Astrocyte (in vitro differentiated cells and primary cell): ENCODE measurements around the gene PRIM1. TPM values are rescaled to one million over a fixed set of nuclear protein-coding genes. Genes with fewer than 3 reads are reported as not detected.

Experiments
- DNase-seq: peaks from one replicate; pipeline ENCODE4 v3.0.0-alpha.2; 2010; ENCODE audit warnings: low read depth
- FAIRE-seq: peaks from 2 replicates; lab custom pipeline; 2011; peaks lifted over from hg19 to GRCh38; lab: Jason Lieb, UNC
- H2AFZ ChIP-seq: 2 replicates; pipeline ENCODE4 v1.6.0; 2012; ENCODE audit warnings: low read depth, low read length, inconsistent platforms
- H3K27ac ChIP-seq: 2 replicates; pipeline ENCODE4 v1.5.1; 2011; ENCODE audit warnings: low read depth, low read length, inconsistent platforms
- H3K27me3 ChIP-seq: 2 replicates; pipeline ENCODE4 v1.6.0; 2011; ENCODE audit warnings: low read length, inconsistent platforms; ENCODE audit not compliant: insufficient read depth
- H3K36me3 ChIP-seq: 2 replicates; pipeline ENCODE4 v1.5.1; 2011; ENCODE audit warnings: low read length, inconsistent platforms; ENCODE audit not compliant: insufficient read depth
- H3K4me1 ChIP-seq: 2 replicates; pipeline ENCODE4 v1.5.1; 2011; ENCODE audit warnings: low read length, inconsistent platforms; ENCODE audit not compliant: insufficient read depth
- H3K4me2 ChIP-seq: 2 replicates; pipeline ENCODE4 v1.6.0; 2012; ENCODE audit warnings: low read length, inconsistent platforms
- H3K4me3 ChIP-seq: 2 replicates; pipeline ENCODE4 v1.5.1; 2011; ENCODE audit warnings: low read depth, mild to moderate bottlenecking, low read length, inconsistent platforms; ENCODE audit not compliant: insufficient read depth
- H3K79me2 ChIP-seq: 2 replicates; pipeline ENCODE4 v1.6.0; 2012; ENCODE audit warnings: mild to moderate bottlenecking, low read length, inconsistent platforms; ENCODE audit not compliant: insufficient read depth
- H3K9ac ChIP-seq: 2 replicates; pipeline ENCODE4 v1.6.0; 2012; ENCODE audit warnings: mild to moderate bottlenecking, low read length, inconsistent platforms
- H3K9me3 ChIP-seq: 2 replicates; pipeline ENCODE4 v1.5.1; 2012; ENCODE audit warnings: low read depth, mild to moderate bottlenecking, low read length, inconsistent platforms; ENCODE audit not compliant: insufficient read depth
- H4K20me1 ChIP-seq: 2 replicates; pipeline ENCODE4 v1.6.0; 2012; ENCODE audit warnings: low read length, inconsistent platforms; ENCODE audit not compliant: insufficient read depth
- H3K27ac Mint-ChIP-seq: one replicate; pipeline ENCODE4 v1.8.0; 2021; ENCODE audit warnings: mild to moderate bottlenecking, mixed read lengths; ENCODE audit not compliant: unreplicated experiment
- H3K27me3 Mint-ChIP-seq: one replicate; pipeline ENCODE4 v1.8.0; 2021; ENCODE audit warnings: low read depth, mixed read lengths; ENCODE audit not compliant: unreplicated experiment
- H3K36me3 Mint-ChIP-seq: one replicate; pipeline ENCODE4 v1.8.0; 2021; ENCODE audit warnings: low read depth, mixed read lengths; ENCODE audit not compliant: unreplicated experiment
- H3K4me1 Mint-ChIP-seq: one replicate; pipeline ENCODE4 v1.8.0; 2021; ENCODE audit warnings: low read depth, mixed read lengths; ENCODE audit not compliant: unreplicated experiment
- H3K4me3 Mint-ChIP-seq: one replicate; pipeline ENCODE4 v1.8.0; 2021; ENCODE audit warnings: mild to moderate bottlenecking, moderate library complexity, mixed read lengths; ENCODE audit not compliant: unreplicated experiment
- H3K9me3 Mint-ChIP-seq: one replicate; pipeline ENCODE4 v1.8.0; 2021; ENCODE audit warnings: mild to moderate bottlenecking, mixed read lengths; ENCODE audit not compliant: unreplicated experiment
- CTCF ChIP-seq: IDR thresholded peaks from 2 replicates; pipeline ENCODE4 v1.5.1; 2011; ENCODE audit warnings: low read depth, mild to moderate bottlenecking, inconsistent platforms, low read length, moderate library complexity; ENCODE audit not compliant: insufficient read depth
- EZH2 ChIP-seq: IDR thresholded peaks from 2 replicates; pipeline ENCODE4 v1.6.1; 2012; ENCODE audit warnings: mild to moderate bottlenecking, low read length, inconsistent platforms; ENCODE audit not compliant: insufficient read depth
- total RNA-seq: library from RNA; stranded (reverse); gene quantifications from 2 replicates; pipeline ENCODE4 v1.2.1, GENCODE V29; 2021

Gene PRIM1
- total RNA-seq, 1 donor from 2014 or later: 2.6 TPM

GRCh38 chr12:56725723-56726102 lies 26.4 kb downstream of the PRIM1 start:
- DNase-seq (no peak), FAIRE-seq (no peak)
- Histone ChIP-seq H3K9ac (peak overlapping the region; percentile 100), H4K20me1 (peaks cover 40% of the 10 kb centered on the region), H3K79me2 (peaks cover 45% of the 10 kb centered on the region), H2AFZ (peak overlapping the region; percentile 89), H3K4me1 (peaks cover 24% of the 10 kb centered on the region), H3K4me3 (peak overlapping the region; percentile 98), H3K27me3 (no peaks in the 10 kb centered on the region), H3K36me3 (peaks cover 16% of the 10 kb centered on the region), H3K9me3 (no peaks in the 10 kb centered on the region), H3K27ac (peak overlapping the region; percentile 89), H3K4me2 (peak overlapping the region; percentile 99)
- TF ChIP-seq CTCF (no peak), EZH2 (no peak)
- no peaks in the 10 kb centered on the region for H3K9me3 Mint-ChIP-seq
- peaks cover 24% of the 10 kb centered on the region for H3K4me1 Mint-ChIP-seq
- H3K27ac Mint-ChIP-seq: peak overlapping the region; percentile 99
- H3K27me3 Mint-ChIP-seq: no peaks in the 10 kb centered on the region
- peak overlapping the region; percentile 99 for H3K4me3 Mint-ChIP-seq
- peaks cover 6% of the 10 kb centered on the region for H3K36me3 Mint-ChIP-seq

GRCh38 chr12:56724972-56725722 lies 27.0 kb downstream of the PRIM1 start, which contains the start of gene NACA:
NACA (minus strand) TSS chr12:56725299; CDS start chr12:56724521, 778 bp downstream.
- no peaks in the 10 kb centered on the region for H3K27me3 Mint-ChIP-seq

DNA sequence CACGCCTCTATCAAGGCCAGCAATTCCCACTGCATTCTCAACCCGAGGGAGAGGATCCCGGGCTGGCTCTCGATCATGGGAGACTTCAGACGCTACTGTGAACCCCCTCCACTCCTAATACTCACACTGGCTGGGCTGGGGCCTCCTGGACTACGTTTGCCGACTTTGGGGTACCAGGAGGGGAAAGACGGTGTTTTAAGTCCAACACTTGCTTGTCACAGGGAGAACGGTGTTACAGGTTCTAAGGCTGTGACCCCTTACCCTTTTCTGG lies 27.5 kb downstream of the PRIM1 start:
- TF ChIP-seq EZH2 (no peak), CTCF (no peak)
- H2AFZ ChIP-seq: peak overlapping the region; percentile 89
- H3K9me3 Mint-ChIP-seq: no peaks in the 10 kb centered on the region

More at GRCh38 chr12:56724972-56725722, 27.0 kb downstream of the PRIM1 start, which contains the start of gene NACA:
- Histone ChIP-seq H3K27ac (peak within 1 kb of the TSS; percentile 89), H3K4me3 (peak within 1 kb of the TSS; percentile 98), H3K4me2 (peak within 1 kb of the TSS; percentile 99), H3K9me3 (no peaks in the 10 kb centered on the region), H3K27me3 (no peaks in the 10 kb centered on the region), H3K9ac (peak within 1 kb of the TSS; percentile 100), H3K79me2 (peaks cover 51% of the 10 kb centered on the region), H2AFZ (peak within 1 kb of the TSS; percentile 89), H4K20me1 (peaks cover 46% of the 10 kb centered on the region), H3K4me1 (peaks cover 24% of the 10 kb centered on the region), H3K36me3 (peaks cover 19% of the 10 kb centered on the region)
- Mint-ChIP-seq H3K9me3 (no peaks in the 10 kb centered on the region), H3K4me1 (peaks cover 30% of the 10 kb centered on the region), H3K4me3 (peak within 1 kb of the TSS; percentile 99), H3K27ac (peak within 1 kb of the TSS; percentile 99), H3K36me3 (peaks cover 10% of the 10 kb centered on the region)
- no peak for FAIRE-seq
- TF ChIP-seq EZH2: no peak
- peak; percentile 96 for DNase-seq

More for the DNA sequence above, 27.5 kb downstream of the PRIM1 start:
- Histone ChIP-seq H4K20me1 (peaks cover 51% of the 10 kb centered on the region), H3K4me3 (peak overlapping the region; percentile 98), H3K4me2 (peak overlapping the region; percentile 99), H3K27me3 (no peaks in the 10 kb centered on the region), H3K79me2 (peaks cover 56% of the 10 kb centered on the region), H3K4me1 (peaks cover 24% of the 10 kb centered on the region), H3K36me3 (peaks cover 24% of the 10 kb centered on the region), H3K9me3 (no peaks in the 10 kb centered on the region), H3K9ac (peak overlapping the region; percentile 100), H3K27ac (peak overlapping the region; percentile 89)
- Mint-ChIP-seq H3K36me3 (peaks cover 15% of the 10 kb centered on the region), H3K27ac (peak overlapping the region; percentile 99), H3K4me3 (peak overlapping the region; percentile 99), H3K27me3 (no peaks in the 10 kb centered on the region), H3K4me1 (peaks cover 35% of the 10 kb centered on the region)
- no peak for DNase-seq
- no peak for FAIRE-seq
